Stomach (tissue), 9 donors: ENCODE results near the gene PTPN14. TPM values are rescaled to one million over a fixed set of nuclear protein-coding genes. Genes with fewer than 3 reads are reported as not detected.

Source experiments
- DNase-seq, 2 donors: peaks; one replicate each; pipeline versions ENCODE4 v3.0.0 to v3.0.0-alpha.2; 2013 to 2019
- H3K27ac ChIP-seq, 5 donors: fragments of 200-600 bp in 4 of 5; sonication (generic) in 4 of 5; one replicate each; pipeline ENCODE4 v1.5.1; 2013 to 2019; ENCODE audit warnings: mild to moderate bottlenecking in 1 of 5, moderate library complexity in 1 of 5
- H3K27me3 ChIP-seq, 3 donors: fragments of 200-600 bp; sonication (generic); one replicate each; pipeline ENCODE4 v1.5.1; 2017 to 2019; ENCODE audit warnings: mixed run types in 1 of 3
- H3K36me3 ChIP-seq, 4 donors: fragments of 200-600 bp; sonication (generic); 1 replicate in 3 of 4; 2 replicates in 1 of 4; pipeline ENCODE4 v1.5.1; 2016 to 2019
- H3K4me1 ChIP-seq, 4 donors: fragments of 200-600 bp; sonication (generic); one replicate each; pipeline ENCODE4 v1.5.1; 2016 to 2019
- H3K4me3 ChIP-seq, 4 donors: fragments of 200-600 bp; sonication (generic) in 3 of 4; one replicate each; pipeline ENCODE4 v1.5.1; 2016 to 2019; ENCODE audit warnings: mild to moderate bottlenecking in 1 of 4
- H3K9me3 ChIP-seq, 4 donors: fragments of 200-600 bp; sonication (generic); one replicate each; pipeline ENCODE4 v1.5.1; 2016 to 2019
- EP300 ChIP-seq: sonication (generic); formaldehyde crosslinking; IDR thresholded peaks from one replicate; pipeline ENCODE4 v1.6.1; 2017; ENCODE audit warnings: antibody characterized with exemption
- POLR2A ChIP-seq, 4 donors: fragments of 450-650 bp; IDR thresholded peaks; one replicate each; pipeline ENCODE4 v1.6.1; 2016; ENCODE audit warnings: antibody characterized with exemption in 4 of 4, control low read depth in 2 of 4, mild to moderate bottlenecking in 1 of 4, moderate library complexity in 1 of 4
- POLR2AphosphoS5 ChIP-seq, 3 donors: sonication (generic); formaldehyde crosslinking; IDR thresholded peaks; one replicate each; pipeline ENCODE4 v1.6.1; 2016; ENCODE audit warnings: antibody characterized with exemption in 3 of 3
- WGBS, 5 donors: extraction: QIAGEN DNeasy Blood & Tissue Kit in 3 of 5; methylation state at CpG; one replicate each; pipeline versions ENCODE4 v1.1.5 to v1.1.7; 2013 to 2018; 5-methylcytosine and 5-hydroxymethylcytosine counted together
- intact Hi-C: fragments of 100-400 bp; cut with DNase I; formaldehyde crosslinking; loops from one replicate; pipeline ENCODE4 v1.15.1; 2023; ENCODE audit warnings: low total_unique reads
- polyA plus RNA-seq, 3 donors: library from polyadenylated mRNA; stranded (reverse); fragments of 200-250 nt; gene quantifications; one replicate each; pipeline ENCODE4 v1.2.3, GENCODE V29; 2013
- total RNA-seq, 5 donors: library from RNA; depleted of rRNA; stranded (reverse); fragments of >200 nt; gene quantifications; one replicate each; pipeline versions ENCODE4 v1.1.0 to v1.2.3, GENCODE V29; 2014 to 2016
- TF ChIP-seq, protein P1 (sequence below), 7 experiments: fragments of 450-650 bp in 4 of 7; fragments of 200-600 bp in 3 of 7; sonication (generic) in 3 of 7; IDR thresholded peaks; one replicate each; pipeline ENCODE4 v1.5.1; 2016 to 2019; ENCODE audit warnings: antibody characterized with exemption in 7 of 7, control low read depth in 2 of 7, mild to moderate bottlenecking in 1 of 7
- donor health status: healthy with polysubstance abuse.
- donor health status: Bipolar disorder and iron deficiency.
- donor health status: healthy.

Gene PTPN14
- total and polyA plus RNA-seq, 8 donors = 1.7 to 44.6 (median 9.8) TPM

DNA sequence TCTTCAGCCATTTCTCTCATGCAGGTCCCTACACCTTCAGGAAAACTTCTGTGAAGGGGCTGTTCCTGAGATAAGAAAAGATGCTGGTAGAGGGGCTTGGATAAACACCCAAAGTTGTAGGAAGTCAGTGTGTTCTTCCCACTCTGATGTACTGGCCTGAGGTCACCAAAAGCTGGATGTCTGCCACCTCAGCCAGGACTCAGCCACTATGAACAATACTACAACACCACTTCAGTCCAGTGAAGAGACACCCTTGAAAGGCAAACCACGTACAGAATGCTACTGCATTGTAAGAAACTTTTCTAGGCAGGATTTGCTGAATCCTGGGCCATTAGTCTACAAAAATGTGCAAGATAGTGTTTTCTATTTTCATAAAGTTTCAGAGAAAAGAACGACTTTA lies 2.4 kb downstream of the PTPN14 start:
- TF ChIP-seq POLR2A (IDR thresholded peaks at IDR 0.05) (no peak), POLR2AphosphoS5 (IDR thresholded peaks at IDR 0.05) (peak in 1 of 3 donors; percentile 53)
- Histone ChIP-seq H3K27ac (peak overlapping the region in 2 of 5 donors; percentile 95 to 99), H3K4me1 (peaks cover 26 to 65% (median 51%) of the 10 kb centered on the region in 4 donors), H3K4me3 (peak overlapping the region in 3 of 4 donors; percentile 50 to 78 (median 71)), H3K36me3 (no peaks in the 10 kb centered on the region), H3K27me3 (peaks cover 0 to 25% (median 0%) of the 10 kb centered on the region in 3 donors), H3K9me3 (no peaks in the 10 kb centered on the region)
- WGBS, 5 donors = 22 to 44% (median 28%) methylated on average over 2 of the region's 2 CpGs
- peak; percentile 59 to 76 for DNase-seq
- intact Hi-C loops = no loop called here

DNA sequence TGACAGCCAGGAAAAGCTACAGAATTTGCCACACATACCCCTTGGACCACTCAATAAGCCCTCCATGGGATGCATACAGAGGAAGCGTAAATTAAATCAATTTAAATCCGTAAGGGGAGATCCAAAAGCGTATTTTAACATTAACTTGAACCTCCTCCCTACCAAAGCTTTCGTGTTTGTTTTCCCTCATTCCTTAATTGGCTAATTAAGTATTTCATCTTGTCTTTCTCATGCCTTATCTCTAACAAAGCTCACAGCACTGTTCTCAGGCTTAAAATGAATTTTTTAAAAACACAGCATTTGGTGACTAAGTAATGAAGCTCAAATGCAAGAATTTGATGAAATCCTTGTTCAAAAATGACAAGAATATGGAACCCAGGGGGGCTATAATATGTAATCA lies 3.1 kb downstream of the PTPN14 start:
- TF ChIP-seq POLR2AphosphoS5 (IDR thresholded peaks at IDR 0.05) (no peak), POLR2A (IDR thresholded peaks at IDR 0.05) (no peak), EP300 (no peak)
- TF ChIP-seq, protein P1, sequence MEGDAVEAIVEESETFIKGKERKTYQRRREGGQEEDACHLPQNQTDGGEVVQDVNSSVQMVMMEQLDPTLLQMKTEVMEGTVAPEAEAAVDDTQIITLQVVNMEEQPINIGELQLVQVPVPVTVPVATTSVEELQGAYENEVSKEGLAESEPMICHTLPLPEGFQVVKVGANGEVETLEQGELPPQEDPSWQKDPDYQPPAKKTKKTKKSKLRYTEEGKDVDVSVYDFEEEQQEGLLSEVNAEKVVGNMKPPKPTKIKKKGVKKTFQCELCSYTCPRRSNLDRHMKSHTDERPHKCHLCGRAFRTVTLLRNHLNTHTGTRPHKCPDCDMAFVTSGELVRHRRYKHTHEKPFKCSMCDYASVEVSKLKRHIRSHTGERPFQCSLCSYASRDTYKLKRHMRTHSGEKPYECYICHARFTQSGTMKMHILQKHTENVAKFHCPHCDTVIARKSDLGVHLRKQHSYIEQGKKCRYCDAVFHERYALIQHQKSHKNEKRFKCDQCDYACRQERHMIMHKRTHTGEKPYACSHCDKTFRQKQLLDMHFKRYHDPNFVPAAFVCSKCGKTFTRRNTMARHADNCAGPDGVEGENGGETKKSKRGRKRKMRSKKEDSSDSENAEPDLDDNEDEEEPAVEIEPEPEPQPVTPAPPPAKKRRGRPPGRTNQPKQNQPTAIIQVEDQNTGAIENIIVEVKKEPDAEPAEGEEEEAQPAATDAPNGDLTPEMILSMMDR (IDR thresholded peaks at IDR 0.05) = no peak
- WGBS, 5 donors = 86 to 95% (median 93%) methylated on average over 4 of the region's 4 CpGs
- DNase-seq = no peak
- Histone ChIP-seq H3K27ac (peak overlapping the region in 3 of 5 donors; percentile 60 to 99 (median 61)), H3K4me3 (peak overlapping the region in 1 of 4 donors; percentile 4), H3K9me3 (no peaks in the 10 kb centered on the region), H3K27me3 (peaks cover 0 to 25% (median 0%) of the 10 kb centered on the region in 3 donors), H3K4me1 (peaks cover 26 to 65% (median 51%) of the 10 kb centered on the region in 4 donors), H3K36me3 (no peaks in the 10 kb centered on the region)
- intact Hi-C loops = no loop called here

DNA sequence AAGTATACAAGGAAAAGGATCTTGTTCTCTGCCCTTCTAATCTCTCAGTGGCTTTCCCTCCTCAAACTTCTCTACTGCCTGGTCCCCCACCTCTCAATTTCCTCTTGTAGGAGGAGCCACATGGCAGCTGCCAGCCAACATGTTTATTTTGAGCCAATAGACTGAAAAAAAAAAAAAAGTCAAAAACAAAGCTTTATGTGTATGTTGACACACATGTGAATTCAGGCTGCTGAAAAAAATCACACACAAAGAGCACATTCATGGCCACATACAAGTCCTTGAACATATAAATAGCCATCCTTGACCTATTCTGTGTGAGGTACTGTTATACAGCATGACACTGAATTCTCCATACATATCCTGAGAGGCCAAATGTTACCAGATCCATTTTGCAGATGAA lies 3.7 kb downstream of the PTPN14 start:
- Histone ChIP-seq H3K9me3 (no peaks in the 10 kb centered on the region), H3K27me3 (peaks cover 0 to 25% (median 0%) of the 10 kb centered on the region in 3 donors), H3K36me3 (no peaks in the 10 kb centered on the region), H3K4me1 (peaks cover 26 to 63% (median 50%) of the 10 kb centered on the region in 4 donors), H3K4me3 (peak overlapping the region in 1 of 4 donors; percentile 4), H3K27ac (peak overlapping the region; percentile 42 to 99 (median 60))
- intact Hi-C loops = no loop called here
- no peak for TF ChIP-seq POLR2A (IDR thresholded peaks at IDR 0.05)
- no peak for TF ChIP-seq POLR2AphosphoS5 (IDR thresholded peaks at IDR 0.05)
- TF ChIP-seq EP300 = no peak
- TF ChIP-seq, protein P1 (IDR thresholded peaks at IDR 0.05) = no peak
- no peak for DNase-seq

DNA sequence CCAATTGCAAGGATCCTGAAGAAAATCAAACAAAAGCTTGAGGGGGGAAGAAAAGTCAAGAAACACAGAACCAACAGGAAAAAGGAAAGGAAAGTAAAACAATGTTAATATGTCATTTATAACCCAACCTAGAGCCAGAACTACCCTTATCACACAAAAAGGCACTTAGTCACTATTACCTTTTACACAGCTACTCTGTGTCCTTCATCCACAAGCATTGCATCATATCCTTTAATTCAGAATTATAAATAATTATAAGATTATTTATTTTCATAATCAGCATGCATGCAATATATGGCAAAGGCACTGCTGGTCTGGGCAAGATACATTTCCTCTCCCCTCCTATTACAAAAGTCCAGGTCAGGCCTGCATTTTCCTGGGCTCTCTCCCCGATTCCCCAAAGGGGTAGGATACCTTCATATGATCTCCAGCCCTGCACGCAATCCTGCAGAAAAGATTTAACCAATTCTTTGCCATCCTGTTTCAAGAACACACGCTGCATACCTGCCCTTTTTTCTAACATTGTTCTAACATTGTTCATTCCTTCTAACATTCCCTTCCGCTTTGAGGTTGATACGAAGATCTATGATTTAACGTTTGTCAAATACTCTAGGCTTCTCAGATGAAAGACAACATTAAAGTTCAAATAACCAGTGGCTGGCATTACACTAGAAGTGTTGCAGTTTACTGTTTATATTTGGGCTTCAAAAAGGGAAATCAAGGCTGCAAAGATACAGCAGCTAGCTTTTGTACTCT lies 4.3 kb downstream of the PTPN14 start:
- H3K36me3 ChIP-seq = no peaks in the 10 kb centered on the region
- peaks cover 26 to 65% (median 52%) of the 10 kb centered on the region in 4 donors for H3K4me1 ChIP-seq
- 26 to 50% (median 48%) methylated on average over 6 of the region's 6 CpGs for WGBS, 5 donors
- TF ChIP-seq, protein P1 (IDR thresholded peaks at IDR 0.05) = no peak
- peak in 1 of 3 donors; percentile 41 for TF ChIP-seq POLR2AphosphoS5 (IDR thresholded peaks at IDR 0.05)
- H3K4me3 ChIP-seq = no peak overlapping the region
- H3K27ac ChIP-seq = peak overlapping the region; percentile 54 to 99 (median 63)
- DNase-seq = peak in 1 of 2 donors; percentile 46
- intact Hi-C loops = no loop called here
- H3K27me3 ChIP-seq = peaks cover 0 to 18% (median 0%) of the 10 kb centered on the region in 3 donors
- H3K9me3 ChIP-seq = no peaks in the 10 kb centered on the region

DNA sequence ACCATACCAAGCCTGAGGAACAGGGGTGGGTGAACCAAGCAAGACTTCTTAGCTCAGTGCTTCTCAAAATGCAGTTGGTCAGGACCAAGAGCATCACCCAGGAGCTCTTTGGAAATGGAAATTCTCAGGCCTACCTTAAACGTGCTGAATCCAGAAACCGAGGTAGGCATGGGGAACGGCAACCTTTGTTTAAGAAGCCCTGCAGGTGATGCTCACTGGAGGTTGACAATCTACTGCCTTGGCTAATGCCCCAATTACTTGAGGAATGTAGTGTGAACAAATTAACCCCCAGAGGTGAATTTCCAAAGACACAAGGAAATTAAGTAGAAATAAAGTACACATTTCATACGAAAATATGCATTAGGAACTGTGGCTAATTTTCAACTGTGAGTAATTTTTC lies 5.3 kb downstream of the PTPN14 start:
- no peaks in the 10 kb centered on the region for H3K9me3 ChIP-seq
- 78 to 85% (median 80%) methylated on average over 4 of the region's 4 CpGs for WGBS, 5 donors
- no peak for DNase-seq

More for the DNA sequence above, 5.3 kb downstream of the PTPN14 start:
- no peak for TF ChIP-seq POLR2AphosphoS5 (IDR thresholded peaks at IDR 0.05)
- TF ChIP-seq, protein P1 (IDR thresholded peaks at IDR 0.05) = no peak
- no peak for TF ChIP-seq EP300
- Histone ChIP-seq H3K27me3 (peaks cover 0 to 9% (median 0%) of the 10 kb centered on the region in 3 donors), H3K4me1 (peaks cover 26 to 75% (median 57%) of the 10 kb centered on the region in 4 donors), H3K36me3 (no peaks in the 10 kb centered on the region), H3K27ac (peak overlapping the region in 3 of 5 donors; percentile 54 to 99 (median 67)), H3K4me3 (no peak overlapping the region)
- intact Hi-C loops = no loop called here
